ENCODE results near the gene RNASE11.
"Not testable (repeated sequence)": the region's sequence is repeated elsewhere in the genome, so short reads cannot be mapped to it uniquely, and the experiment has no call there.

Gene RNASE11

DNA sequence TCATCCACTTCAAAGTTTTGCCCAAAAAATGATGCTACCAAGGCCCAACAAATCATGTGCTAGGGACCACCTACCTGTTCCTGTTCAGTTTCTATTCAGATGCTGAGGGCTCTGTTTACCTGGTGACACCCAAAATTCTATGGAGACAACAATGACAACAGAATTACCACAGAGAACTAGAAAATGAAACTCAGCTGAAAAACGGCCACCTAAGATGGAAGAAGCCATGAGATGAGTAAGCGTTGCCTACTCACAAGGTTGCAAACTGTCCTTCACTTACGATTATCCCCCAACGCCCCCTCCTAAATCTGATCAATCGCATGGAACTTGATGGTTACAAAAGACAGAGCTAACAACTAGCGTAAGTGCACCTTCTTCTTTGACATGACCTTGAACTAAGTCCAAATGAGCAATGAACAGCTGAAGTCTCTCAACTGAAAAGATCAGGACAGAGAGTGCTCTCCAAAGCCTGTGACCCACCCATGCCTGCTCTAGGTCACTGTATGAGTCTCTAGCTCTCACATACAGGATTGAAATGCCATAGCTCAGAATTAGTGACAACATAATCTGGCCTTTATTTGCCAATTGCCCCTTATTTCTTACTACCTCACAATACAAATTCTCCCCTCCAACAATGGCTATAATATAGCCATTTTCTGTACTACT lies at the start of gene RNASE11:
Gene RNASE11, minus strand, starts transcription at position 513 of the 666 bp plus-strand sequence.
- no peak for DNase-seq (ENCODE audit: low read depth in 1 of 2, low spot score in 1 of 2)

DNA sequence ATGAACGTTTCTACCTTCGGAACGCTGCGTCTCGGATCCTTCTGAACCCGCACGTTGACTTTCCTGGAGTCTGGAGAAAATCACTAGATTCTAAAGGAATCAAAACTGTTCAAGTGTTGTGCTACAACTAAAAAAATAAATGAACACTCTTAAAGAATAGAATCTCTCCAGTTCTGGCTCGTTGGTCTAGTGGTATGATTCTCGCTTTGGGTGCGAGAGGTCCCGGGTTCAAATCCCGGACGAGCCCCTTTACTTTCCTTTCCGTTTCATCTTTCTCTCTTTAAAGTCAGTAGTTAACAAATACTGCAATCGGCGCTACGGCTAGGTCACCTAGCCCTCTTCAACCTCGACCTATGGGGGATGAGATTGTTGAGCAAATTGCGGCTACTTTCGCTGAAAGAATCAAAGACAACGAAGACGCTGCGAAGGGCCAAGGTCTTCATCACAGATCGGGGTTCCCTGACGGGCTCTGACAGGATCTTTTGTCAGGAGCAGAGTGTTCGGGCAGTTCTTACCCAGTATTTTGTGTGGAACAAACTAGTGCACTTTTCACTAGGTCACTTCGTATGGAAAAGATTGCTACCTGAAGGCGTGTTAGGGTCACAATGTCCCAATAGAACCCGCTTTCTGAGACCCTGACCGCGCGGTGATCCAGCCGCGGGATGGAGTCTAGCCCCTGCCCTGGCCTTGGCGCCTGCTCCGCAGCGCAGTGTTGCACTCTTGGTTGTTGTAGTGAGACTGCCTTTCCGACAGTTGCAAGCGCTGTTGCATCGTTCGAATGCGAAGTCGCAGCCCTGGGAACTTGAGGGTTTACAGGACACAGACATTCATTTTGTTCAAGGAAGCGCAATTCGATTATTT lies 45.3 kb upstream of the RNASE11 start:
- peak in 1 of 2 donors; percentile 37 for DNase-seq (ENCODE audit: low read depth in 1 of 2, low spot score in 1 of 2)

DNA sequence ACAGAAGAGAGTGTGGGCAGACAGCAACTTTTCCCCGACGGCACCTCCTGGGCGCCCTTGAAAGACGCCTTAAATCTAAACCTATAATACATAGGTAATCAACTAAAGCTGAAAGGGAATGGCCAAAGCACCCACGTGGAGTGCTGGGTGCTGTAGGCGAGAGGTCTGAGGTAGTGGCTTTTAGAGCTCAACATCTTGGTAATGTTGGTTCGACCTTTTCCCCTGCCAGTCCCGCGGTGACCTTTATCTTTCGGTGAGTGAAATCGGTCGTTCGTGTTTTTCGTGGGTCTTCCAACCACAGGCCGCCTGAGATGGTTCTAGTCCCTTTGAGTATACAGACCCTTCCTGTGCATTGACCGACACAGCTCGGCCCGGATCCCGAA lies 44.6 kb upstream of the RNASE11 start:
- DNase-seq (ENCODE audit: low read depth in 1 of 2, low spot score in 1 of 2), result no peak

DNA sequence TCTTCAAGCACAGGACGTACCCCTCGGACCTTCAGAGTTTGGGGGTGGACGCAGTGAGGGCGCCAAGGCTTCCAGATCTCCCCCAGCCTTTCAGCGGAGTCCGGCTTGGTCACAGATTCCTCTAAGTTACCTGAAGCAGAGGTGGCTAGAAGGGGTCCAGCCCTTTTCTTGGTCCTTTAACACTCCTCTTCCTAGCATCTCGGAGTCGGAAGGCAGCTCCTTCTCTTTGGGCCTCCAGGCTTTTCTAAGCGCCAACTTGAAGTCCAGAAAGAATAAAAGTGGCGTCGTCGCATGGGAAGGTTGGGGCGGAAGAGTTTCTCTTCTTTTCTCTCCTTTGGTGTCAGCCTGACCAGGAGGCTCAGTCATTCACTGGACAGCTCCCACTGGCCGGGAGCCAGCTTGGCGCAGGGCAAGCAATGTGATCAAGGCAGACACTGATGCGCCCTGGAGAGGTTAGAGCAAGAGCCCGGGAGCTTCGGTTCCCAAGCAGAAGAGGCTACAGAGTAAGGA lies 44.1 kb upstream of the RNASE11 start:
- DNase-seq (ENCODE audit: low read depth in 1 of 2, low spot score in 1 of 2), result no peak

DNA sequence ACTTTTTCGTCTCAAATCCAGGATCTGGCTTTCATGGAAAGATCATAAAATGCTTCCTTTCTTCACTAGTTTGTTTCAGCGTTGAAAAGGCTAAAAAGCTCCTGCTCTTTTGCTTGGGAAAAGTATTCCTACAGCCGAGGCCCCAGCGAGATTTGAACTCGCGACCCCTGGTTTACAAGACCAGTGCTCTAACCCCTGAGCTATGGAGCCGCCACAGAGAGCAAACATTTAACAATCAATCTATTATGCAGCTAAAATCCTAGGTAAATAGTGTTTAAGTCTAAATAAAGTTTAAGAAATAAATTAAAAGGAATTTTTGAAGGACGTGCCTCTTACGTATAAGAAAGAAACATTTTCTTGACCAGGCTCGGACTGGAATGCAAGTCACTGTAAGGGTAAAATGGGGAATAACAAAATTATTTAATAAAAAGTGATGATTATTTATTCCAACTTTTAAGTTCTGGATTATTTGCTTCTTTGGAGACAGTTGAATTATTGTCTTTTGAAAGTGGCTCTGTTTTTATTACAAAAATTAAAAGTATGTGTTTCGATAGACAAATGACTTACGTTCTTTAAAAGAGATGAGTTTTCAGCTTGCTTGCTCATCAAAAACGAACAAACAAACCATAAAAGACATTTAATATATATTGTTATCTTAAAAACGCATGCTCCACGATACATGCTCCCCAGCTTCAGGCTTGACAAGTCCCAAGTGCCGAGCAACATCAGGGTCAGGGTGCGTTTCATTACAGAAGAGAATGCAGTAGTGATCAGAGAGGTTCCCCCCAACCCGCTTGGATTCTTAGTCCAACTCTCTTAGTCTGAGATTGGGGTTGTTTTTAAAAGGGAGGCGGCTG lies 43.5 kb upstream of the RNASE11 start:
- DNase-seq (ENCODE audit: low read depth in 1 of 2, low spot score in 1 of 2), result no peak

DNA sequence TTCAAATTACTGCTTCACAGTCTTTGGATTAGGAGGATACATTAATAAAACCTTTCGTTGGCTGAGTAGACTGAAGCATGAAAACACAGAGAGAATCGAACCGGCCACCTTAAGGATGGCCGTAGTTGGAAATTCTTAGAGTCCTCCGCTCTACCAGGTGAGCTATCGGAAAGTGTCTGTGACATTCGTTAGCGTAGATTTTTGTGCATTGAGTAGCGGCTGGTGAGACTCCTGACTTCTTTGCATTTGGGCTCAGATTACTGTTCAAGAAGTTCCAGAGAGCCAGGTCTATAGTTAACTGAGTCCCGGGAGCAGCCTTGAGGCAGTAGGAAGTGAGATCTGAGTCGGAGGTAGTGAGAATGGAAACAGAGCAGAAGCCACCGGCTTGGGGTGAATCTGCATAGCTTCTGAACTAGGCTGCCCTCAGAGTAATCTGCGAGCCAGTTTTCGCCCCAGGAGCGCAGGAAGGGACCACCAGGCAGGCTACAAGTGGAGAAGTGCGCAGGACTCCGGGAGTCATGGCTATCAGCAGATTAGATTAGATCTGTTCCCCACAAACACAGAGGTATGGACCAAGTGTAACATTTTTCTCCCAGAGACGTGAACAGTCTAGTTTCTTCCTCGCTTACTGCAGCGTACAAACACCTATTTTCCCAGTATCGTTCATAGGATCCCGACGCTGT lies 42.7 kb upstream of the RNASE11 start:
- DNase-seq (ENCODE audit: low read depth in 1 of 2, low spot score in 1 of 2), result no peak

DNA sequence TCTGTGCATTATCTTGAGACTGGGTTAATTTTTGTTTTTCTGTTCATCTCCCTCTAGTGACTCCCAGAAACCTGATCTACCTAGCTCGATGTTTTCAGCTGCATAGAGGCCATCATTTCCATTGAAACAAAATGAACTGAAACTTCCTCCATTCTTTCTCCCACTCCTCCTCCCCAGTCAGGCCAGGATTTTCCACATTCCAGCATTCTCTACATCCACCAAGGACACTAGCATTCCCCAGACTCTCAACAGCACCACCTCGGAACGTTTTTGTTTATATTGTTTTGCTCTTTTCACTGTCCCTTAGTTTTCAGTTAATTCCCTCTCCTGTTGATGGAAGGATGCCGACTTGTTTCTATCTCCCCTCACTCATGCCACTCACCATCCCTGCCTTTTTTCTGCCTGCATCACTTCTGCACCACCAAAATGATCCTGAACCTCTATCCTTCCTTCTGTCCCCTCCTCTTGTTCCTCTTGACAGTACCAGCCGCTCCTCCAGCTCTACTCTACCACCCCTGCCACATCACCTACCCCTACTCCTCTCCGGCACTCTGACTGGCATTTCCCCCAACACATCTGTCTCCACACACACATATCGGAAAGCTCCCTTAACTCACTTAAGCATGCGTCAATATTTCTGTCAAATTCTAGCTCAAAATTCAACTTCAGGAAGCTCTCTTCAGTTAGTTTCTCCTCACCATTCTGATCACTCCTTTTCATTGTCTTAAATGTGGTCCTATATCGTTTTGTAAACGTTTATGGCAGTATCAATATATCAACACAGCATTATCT lies 40.5 kb upstream of the RNASE11 start:
- no peak for DNase-seq (ENCODE audit: low read depth in 1 of 2, low spot score in 1 of 2)

DNA sequence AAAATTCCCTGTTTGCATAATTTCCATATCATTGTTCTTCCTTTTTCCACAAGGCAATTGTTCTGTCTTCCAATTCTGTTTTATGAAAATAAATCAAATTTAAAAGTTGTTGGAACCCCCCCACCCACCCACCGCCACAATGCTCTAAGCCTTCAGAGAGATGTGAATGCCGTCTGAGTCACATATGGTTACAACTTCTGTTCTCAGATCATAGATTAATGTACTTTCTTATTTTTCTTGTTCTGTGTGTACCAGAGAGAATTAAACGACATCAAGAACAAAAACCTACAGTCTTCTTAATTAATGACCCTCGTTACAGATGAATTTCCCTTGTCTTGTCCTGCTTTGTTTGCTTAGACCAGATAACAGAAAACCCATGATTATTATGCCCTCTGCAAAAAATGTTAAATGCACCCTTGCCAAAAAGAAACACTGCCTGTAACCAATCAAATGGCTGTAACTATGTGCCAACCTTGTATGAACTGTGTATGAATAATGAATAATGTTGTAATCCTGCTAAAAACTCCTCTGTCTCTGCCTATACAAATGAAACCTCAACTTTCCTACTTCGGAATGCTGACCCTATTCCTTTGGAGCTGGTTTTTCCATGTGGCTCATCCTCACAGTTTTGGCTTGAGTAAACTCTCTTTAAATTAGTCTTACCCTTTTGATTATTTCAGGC lies 39.7 kb upstream of the RNASE11 start:
- DNase-seq (ENCODE audit: low read depth in 1 of 2, low spot score in 1 of 2), result no peak

DNA sequence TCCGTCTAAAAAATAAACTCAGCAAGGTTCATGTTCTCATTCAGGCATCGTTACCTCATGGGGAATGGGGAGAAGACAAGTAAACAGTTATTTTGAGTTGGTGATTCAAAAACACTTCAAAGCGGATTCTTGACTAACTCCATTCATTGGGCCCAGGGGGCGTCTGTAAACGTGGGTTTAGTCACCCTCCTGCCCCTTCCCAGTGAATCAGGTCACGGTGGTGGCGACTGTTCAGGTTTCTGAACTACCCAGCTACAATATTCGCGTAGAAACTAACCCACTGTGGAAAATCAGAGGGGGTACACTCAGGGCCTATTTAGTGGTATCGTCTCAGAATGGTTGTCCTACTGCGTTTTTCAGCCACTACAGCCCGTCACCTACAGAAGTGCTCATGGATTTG lies 38.5 kb upstream of the RNASE11 start:
- DNase-seq (ENCODE audit: low read depth in 1 of 2, low spot score in 1 of 2), result no peak

DNA sequence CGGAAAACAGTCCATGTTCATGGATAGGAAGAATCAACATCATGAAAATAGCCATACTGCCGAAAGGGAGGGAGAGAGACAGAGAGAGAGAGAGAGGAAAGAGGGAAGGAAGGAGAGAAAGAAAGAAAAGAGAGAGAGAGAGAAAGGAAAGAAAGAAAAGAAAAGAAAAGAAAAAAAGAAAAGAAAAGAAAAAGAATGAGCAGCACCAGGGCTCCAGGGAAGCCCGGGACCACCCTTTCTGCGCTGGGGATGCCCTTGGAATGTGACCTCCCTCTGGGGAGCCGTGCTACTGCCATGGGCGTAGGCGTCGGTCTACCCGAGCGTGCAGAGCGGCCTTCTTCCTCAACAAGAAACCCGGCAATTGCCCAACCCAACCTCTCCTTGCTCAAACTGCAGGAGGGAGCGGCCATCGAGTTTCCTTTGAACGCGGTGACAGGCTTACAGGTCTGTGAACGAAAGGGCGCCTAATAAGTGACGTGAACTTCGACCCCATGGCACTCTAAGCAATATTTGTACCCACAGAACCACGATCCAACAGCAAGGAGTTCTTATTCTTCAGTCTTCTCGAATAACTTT lies 36.8 kb upstream of the RNASE11 start:
- no peak for DNase-seq (ENCODE audit: low read depth in 1 of 2, low spot score in 1 of 2)

DNA sequence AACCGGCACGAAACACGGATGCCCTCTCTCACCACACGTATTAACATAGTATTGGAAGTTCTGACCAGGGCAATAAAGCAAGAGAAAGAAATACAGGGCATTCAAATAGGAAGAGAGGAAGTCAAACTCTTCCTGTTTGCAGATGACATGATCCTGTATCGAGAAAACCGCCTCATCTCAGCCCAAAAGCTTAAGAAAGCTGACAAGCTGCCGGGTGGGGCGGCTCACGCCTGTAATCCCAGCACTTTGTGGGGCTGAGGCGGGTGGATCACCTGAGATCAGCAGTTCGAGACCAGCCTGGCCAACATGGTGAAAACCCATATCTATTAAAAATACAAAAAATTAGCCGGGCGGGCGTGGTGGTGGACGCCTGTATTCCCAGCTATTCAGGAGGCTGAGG lies 36.0 kb upstream of the RNASE11 start:
- no peak for DNase-seq (ENCODE audit: low read depth in 1 of 2, low spot score in 1 of 2)

DNA sequence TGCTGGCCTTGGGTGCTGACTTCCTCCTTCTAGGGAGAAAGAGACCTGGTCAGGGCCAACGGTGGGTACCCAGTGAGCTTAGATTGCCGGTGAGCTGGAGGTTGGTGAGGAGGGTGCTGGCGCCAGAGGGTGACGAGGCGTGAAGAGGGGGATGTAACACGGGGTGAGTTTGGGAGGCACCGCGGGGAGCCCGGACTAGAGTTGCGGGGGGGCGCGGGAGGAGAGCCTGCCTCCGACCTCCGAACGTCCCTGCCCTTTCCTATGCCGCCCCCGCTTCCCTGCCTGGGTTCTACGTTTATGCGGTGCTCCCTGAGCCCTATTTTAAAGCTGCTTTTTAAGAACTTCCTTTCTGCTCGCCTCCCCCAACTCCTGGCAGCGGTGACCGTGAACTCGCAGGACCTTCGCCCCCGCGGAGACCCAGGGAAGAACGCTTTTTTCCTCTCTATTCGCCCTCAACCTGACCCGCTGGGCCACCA lies 35.1 kb upstream of the RNASE11 start:
- no peak for DNase-seq (ENCODE audit: low read depth in 1 of 2, low spot score in 1 of 2)

DNA sequence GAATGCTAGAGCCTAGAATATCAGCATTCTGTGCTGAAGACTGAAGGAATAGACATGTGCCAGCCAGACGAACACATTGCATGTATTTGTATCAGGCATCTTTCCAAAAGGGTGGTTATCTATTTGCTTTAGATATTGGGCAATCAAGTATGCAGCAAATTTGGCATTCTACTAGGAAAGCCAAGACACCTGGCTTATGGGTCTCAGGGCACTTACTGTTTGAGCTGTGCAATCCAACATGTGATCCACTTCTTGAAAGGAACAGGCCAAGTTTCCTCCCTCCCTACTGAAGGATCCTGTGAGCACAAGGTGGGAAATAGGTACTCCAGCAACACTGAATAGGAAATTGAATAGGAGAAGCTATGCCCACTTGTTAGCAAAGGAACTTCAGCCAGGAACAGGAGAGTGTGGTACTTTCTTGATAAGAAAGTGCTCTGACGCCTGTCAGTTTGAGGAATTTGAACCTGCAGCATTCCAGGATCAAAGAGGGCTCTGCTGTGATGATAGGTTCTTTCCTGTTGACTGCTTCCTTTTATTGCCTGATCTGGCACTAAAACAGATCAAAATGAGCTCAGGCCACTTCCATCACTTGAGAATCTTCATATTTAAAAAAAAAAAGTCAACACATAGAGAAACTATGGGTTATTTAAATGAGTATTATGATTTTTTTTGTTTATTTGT lies 33.1 kb upstream of the RNASE11 start:
- no peak for DNase-seq (ENCODE audit: low read depth in 1 of 2, low spot score in 1 of 2)

DNA sequence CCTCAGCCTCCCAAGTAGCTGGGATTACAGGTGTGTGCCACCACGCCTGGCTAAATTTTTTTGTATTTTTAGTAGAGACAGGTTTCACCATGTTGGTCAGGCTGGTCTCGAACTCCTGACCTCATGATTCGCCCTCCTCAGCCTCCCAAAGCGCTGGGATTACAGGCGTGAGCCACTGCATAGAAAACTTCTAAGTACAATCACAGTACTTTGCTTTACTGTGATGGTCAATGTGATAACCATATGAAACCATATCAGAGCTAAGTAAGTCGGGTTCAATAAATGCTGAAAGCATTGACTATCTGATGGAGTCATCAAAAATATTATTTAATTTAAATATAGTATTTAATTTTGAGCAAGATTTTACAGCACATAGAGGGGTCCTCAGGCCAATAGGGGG lies 31.9 kb upstream of the RNASE11 start:
- DNase-seq (ENCODE audit: low read depth in 1 of 2, low spot score in 1 of 2), result not testable (repeated sequence)

DNA sequence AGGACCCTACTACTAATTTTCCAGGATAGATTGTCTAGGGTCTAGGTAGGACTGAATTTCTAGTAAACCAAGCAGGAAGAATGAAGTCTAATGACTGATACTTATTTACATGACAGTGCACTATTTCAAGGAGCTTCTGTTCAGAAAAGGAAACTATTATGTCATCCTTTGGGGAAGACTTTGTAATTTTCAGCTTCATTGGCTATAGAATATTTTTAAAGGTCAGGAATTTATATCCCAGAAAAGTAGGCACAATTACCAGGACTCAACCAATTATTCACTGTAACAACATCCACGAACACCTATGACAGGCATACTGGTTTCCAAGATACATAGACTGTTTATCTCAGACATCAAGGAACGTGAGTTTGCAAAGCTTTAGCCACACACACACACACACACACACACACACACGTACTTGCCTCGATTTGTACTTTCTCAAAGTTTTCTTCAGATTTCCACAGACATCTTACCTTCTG lies 30.5 kb upstream of the RNASE11 start:
- DNase-seq (ENCODE audit: low read depth in 1 of 2, low spot score in 1 of 2), result no peak

DNA sequence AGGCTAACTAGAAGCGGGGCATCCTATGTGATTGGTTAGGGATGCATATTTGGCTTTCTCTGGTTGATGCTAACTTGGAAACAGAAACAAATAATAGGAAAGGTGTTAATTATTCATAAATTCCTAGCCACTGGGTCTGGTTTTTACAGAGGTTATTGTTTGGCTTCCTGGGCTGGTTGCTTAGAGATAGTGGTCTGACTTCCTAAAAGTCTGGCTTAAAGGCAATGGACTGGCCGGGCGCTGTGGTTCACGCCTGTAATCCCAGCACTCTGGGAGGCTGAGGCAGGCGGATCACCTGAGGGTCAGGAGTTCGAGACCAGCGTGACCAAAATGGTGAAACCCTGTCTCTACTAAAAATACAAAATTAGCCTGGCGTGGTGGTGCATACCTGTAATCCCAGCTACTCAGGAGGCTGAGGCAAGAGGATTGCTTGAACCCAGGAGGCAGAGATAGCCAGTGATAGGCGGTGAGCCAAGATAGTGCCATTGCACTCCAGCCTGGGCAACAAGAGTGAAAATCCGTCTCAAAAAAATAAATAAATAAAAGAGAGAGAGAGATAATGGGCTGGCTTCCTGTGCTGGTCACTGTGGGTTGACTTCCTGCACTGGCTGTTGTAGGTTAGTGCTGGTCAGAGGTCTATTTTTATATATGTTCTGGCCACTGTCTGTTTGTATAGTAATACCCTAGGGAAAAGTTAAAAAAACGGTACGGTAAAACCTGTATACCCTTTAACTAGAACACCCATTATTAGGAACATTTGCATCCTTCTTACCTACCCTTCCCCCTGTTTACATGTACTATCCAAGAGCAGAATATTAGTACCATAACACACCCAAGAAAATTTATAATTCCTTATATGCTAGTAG lies 29.6 kb upstream of the RNASE11 start:
- no peak for DNase-seq (ENCODE audit: low read depth in 1 of 2, low spot score in 1 of 2)

DNA sequence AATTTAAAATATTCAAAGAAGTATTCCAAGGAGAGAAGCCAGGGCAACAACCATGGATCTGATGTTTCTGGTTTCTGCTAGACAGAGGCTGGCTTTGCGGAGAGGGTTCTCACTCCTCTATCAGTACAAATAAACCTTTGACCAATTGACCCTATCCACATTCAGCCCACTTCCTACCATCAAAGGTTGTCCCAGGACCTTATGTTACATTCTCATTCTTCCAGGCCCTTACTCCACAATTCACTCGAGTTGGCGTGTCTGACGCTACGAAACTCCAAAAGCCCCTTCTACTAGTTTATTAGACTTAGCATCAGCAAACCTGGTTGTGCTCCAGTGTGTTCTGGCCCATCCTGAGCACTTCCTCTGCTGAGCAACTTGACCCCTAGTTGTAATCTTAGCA lies 28.2 kb upstream of the RNASE11 start:
- DNase-seq (ENCODE audit: low read depth in 1 of 2, low spot score in 1 of 2), result no peak

Measured in activated T-helper 1 cell treated with anti-CD3 and anti-CD28 coated beads, Interleukin-2, amount 50 U/mL, for 16 hours (primary cell).